AG09309 (cell line): ENCODE results near the gene ETFRF1.

Source experiments
- DNase-seq: peaks from one replicate; pipeline ENCODE4 v3.0.0-alpha.2; 2010; ENCODE audit warnings: low read depth
- H3K4me3 ChIP-seq: 2 replicates; pipeline ENCODE4 v1.5.1; 2011; ENCODE audit warnings: mild to moderate bottlenecking, low read depth, low read length, moderate library complexity; ENCODE audit not compliant: control insufficient read depth
- TF ChIP-seq, protein P1 (sequence below): IDR thresholded peaks from 2 replicates; pipeline ENCODE4 v1.5.1; 2011; ENCODE audit warnings: mild to moderate bottlenecking, low read depth, low read length, inconsistent platforms; ENCODE audit not compliant: insufficient read depth, control insufficient read depth; ENCODE audit errors: missing control alignments

Gene ETFRF1

DNA sequence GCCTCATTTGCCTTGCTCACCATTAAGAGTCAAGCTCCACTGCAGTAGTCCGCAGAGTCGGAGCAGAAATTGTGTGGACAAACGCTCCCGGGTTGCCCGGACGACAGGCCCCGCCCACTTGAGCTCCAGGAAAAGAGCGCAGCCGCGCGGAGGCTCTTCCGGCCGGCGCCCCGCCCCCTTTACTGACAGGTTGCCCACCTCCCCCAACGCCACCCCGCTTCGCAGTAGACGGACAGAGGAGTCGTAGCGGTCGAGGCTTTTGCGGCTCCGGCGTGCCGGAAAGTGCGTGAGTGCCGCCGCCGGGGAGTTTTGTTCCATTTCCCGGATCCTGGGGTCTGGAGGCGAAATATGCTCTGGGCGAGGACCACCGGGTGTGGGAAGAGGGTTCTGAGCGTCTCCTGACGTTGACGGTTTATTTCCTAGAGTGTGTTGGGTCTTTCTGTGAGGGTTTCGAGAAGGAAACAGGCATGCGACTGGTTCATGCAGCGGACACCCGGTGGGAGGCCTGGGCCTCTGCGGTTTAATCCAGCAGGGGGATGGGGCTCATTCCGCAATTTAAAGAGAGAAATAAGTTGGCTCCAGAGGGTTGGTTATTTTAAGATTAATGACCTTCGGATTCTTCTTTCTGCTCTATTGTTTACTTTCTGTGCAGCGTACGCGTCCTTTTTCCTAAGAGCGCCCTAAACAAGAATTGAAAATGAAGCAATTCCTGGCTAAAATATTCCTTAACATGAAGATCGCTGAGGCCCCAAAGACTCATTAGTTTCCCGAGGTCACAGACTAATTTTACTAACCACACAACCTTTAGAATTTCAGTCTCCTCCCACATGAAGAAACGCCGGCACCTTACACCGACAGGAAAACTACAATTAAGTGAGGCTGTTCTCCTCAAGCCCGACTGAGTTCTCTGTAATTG, at the start of gene ETFRF1, which contains the start of gene DNAI7:
ETFRF1 (plus strand) TSS at position 182 of the 916 bp plus-strand sequence. CDS start 8,720 bp downstream, outside the sequence.
DNAI7 (minus strand) TSS at position 105 of the 916 bp plus-strand sequence; CDS start at position 23, 82 bp downstream.
- TF ChIP-seq, protein P1, sequence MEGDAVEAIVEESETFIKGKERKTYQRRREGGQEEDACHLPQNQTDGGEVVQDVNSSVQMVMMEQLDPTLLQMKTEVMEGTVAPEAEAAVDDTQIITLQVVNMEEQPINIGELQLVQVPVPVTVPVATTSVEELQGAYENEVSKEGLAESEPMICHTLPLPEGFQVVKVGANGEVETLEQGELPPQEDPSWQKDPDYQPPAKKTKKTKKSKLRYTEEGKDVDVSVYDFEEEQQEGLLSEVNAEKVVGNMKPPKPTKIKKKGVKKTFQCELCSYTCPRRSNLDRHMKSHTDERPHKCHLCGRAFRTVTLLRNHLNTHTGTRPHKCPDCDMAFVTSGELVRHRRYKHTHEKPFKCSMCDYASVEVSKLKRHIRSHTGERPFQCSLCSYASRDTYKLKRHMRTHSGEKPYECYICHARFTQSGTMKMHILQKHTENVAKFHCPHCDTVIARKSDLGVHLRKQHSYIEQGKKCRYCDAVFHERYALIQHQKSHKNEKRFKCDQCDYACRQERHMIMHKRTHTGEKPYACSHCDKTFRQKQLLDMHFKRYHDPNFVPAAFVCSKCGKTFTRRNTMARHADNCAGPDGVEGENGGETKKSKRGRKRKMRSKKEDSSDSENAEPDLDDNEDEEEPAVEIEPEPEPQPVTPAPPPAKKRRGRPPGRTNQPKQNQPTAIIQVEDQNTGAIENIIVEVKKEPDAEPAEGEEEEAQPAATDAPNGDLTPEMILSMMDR: no peak
- DNase-seq: peak; percentile 52
- peak within 1 kb of the TSS; percentile 82 for H3K4me3 ChIP-seq

DNA sequence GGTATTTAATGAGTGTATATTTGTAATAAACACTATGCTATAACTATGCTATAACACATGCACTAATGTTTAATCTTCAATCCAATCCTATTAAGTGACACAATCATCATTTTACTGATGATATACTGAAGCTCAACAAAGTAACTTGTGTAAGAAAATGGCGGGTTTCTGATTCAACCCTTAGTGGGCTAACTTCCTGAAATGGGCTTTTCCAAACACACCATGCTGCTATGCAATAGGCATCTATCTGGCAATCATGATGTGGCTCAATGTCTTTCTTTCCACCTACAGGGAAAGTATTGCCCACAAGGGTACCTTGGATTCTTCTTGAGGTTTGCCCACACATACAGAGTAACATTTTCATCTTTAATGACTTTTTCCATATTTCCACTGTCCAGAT, 48.4 kb upstream of the ETFRF1 start:
- TF ChIP-seq, protein P1: no peak
- no peak for DNase-seq

GRCh38 chr12:25151476-25151875, 43.6 kb upstream of the ETFRF1 start:
- TF ChIP-seq, protein P1: no peak
- peak; percentile 88 for DNase-seq

More for the DNA sequence above, 48.4 kb upstream of the ETFRF1 start:
- no peak overlapping the region for H3K4me3 ChIP-seq

GRCh38 chr12:25152055-25152454, 43.0 kb upstream of the ETFRF1 start:
- no peak for DNase-seq
- H3K4me3 ChIP-seq: no peak overlapping the region
- TF ChIP-seq, protein P1: no peak

More at GRCh38 chr12:25151476-25151875, 43.6 kb upstream of the ETFRF1 start:
- H3K4me3 ChIP-seq: no peak overlapping the region

DNA sequence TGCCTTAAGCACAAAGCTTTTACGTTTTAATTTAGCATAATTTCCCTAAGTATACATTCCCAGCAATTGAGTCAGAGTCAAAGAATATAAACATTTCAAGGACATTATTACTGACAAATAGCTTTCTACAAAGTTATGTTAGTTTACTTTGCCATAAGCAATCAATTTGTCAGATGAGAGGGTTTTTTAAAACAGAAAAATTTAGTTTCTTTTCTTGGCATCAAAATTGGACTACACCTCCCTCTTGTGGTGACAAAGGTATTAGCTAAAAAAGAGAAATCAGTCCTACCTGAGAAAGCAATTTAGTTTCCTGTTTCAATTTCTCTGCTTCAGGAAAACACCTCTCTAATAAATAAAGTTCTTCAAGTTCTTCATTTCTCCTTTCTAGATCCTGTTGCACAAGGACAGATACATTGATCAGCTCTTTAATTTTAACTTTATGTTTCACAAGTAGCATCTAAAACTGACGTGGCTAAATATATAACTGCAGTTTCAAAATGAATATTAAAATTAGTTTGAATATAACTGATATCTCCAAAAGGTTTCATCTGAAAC, 39.9 kb upstream of the ETFRF1 start:
- H3K4me3 ChIP-seq: no peak overlapping the region
- TF ChIP-seq, protein P1: peak; percentile 59
- DNase-seq: no peak

GRCh38 chr12:25156061-25156460, 39.0 kb upstream of the ETFRF1 start:
- TF ChIP-seq, protein P1: no peak
- no peak for DNase-seq
- no peak overlapping the region for H3K4me3 ChIP-seq
